Measurements from ENCODE around the gene HS6ST1. TPM values are rescaled to one million over a fixed set of nuclear protein-coding genes. Genes with fewer than 3 reads are reported as not detected.

HS6ST1 gene
- total RNA-seq, 1 experiment from 2014 or later: 63.3 TPM

DNA sequence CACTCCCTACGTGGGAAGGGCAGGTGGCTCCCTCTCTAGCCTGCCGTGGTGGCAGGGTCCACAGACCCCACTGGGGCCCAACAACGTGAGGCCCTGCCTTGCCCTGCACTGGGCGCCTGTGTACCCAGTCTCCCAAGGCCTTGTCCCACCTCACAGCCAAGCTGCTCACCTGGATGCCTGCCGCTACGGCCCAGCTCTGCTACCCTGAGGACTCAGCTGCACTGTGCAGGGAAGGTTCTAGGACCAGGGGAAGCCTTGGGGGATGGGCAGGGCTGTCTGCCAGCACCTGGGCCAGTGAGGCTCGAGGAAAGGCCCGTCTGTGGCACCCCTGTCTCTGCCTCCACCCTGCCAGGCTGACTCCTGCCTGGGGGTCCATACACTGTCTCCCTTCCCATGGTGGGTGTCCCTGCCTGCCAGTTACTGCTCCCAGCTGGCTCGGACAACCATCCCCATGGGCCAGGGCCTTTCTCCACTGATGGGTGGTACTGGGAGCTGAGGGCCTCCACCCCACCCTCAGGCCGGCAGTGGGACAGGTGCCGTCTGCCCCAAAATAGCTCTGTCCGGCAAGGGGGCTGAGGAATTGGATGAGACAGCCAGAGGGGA lies 33.2 kb downstream of the HS6ST1 start:
- no TSS peak for BruUV-seq (replicated peaks)
- Histone ChIP-seq H3K27me3 (replicated peaks; ENCODE audit: insufficient read depth, low read depth, low read length, poor library complexity) (no peaks in the 10 kb centered on the region), H3K9me3 (ENCODE audit: low read depth, low read length, poor library complexity, severe bottlenecking) (peaks cover 2% of the 10 kb centered on the region), H3K27ac (ENCODE audit: low read depth, low read length, poor library complexity, severe bottlenecking) (no peak overlapping the region), H3K4me3 (ENCODE audit: low read depth, low read length, poor library complexity, severe bottlenecking) (no peak overlapping the region), H3K36me3 (ENCODE audit: insufficient read depth, low read length, poor library complexity, severe bottlenecking) (no peaks in the 10 kb centered on the region), H3K4me1 (ENCODE audit: insufficient read depth, low read length, poor library complexity, severe bottlenecking) (peaks cover 20% of the 10 kb centered on the region)
- intact Hi-C loops (cut with micrococcal nuclease; ENCODE audit: unreplicated experiment): no loop called here
- ChIA-PET POLR2A (ENCODE audit: low non-redundant PET) (no interaction called here), CTCF (no interaction called here)
- DNase-seq (ENCODE audit: low spot score): no peak
- TF ChIP-seq EZH2 (IDR thresholded peaks at IDR 0.05; ENCODE audit: borderline replicate concordance, low read depth, low read length, poor library complexity, severe bottlenecking): no peak
- TF ChIP-seq, protein P1, sequence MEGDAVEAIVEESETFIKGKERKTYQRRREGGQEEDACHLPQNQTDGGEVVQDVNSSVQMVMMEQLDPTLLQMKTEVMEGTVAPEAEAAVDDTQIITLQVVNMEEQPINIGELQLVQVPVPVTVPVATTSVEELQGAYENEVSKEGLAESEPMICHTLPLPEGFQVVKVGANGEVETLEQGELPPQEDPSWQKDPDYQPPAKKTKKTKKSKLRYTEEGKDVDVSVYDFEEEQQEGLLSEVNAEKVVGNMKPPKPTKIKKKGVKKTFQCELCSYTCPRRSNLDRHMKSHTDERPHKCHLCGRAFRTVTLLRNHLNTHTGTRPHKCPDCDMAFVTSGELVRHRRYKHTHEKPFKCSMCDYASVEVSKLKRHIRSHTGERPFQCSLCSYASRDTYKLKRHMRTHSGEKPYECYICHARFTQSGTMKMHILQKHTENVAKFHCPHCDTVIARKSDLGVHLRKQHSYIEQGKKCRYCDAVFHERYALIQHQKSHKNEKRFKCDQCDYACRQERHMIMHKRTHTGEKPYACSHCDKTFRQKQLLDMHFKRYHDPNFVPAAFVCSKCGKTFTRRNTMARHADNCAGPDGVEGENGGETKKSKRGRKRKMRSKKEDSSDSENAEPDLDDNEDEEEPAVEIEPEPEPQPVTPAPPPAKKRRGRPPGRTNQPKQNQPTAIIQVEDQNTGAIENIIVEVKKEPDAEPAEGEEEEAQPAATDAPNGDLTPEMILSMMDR (conservative IDR thresholded peaks at IDR 0.05; ENCODE audit: low read depth, low read length): no peak

DNA sequence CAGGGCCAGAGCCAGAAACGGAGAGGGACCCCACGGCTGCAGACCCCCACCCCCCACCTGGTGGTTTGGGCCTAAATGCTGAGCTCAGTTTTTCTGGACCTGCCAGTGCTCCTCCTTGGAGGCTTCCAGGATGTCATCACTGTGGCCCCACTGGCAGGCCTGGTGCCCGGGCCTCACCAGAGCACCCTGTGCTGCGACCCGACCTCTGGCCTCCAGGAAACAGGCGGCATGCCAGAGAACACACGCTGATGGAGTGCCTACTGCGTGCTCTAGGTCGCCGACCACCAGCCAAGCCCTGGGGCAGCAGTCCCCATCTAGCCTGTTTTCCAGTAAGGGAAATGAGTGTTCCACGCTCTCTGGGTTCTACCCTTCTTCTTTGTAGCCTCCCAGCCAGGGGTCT lies 33.8 kb downstream of the HS6ST1 start:
- Histone ChIP-seq H3K4me3 (ENCODE audit: low read depth, low read length, poor library complexity, severe bottlenecking) (no peak overlapping the region), H3K36me3 (ENCODE audit: insufficient read depth, low read length, poor library complexity, severe bottlenecking) (no peaks in the 10 kb centered on the region), H3K4me1 (ENCODE audit: insufficient read depth, low read length, poor library complexity, severe bottlenecking) (peaks cover 14% of the 10 kb centered on the region), H3K9me3 (ENCODE audit: low read depth, low read length, poor library complexity, severe bottlenecking) (no peaks in the 10 kb centered on the region), H3K27me3 (replicated peaks; ENCODE audit: insufficient read depth, low read depth, low read length, poor library complexity) (no peaks in the 10 kb centered on the region), H3K27ac (ENCODE audit: low read depth, low read length, poor library complexity, severe bottlenecking) (no peak overlapping the region)
- intact Hi-C loops (cut with micrococcal nuclease; ENCODE audit: unreplicated experiment): no loop called here
- ChIA-PET POLR2A (ENCODE audit: low non-redundant PET) (no interaction called here), CTCF (no interaction called here)
- TF ChIP-seq EZH2 (IDR thresholded peaks at IDR 0.05; ENCODE audit: borderline replicate concordance, low read depth, low read length, poor library complexity, severe bottlenecking): no peak
- BruUV-seq (replicated peaks): no TSS peak
- no peak for DNase-seq (ENCODE audit: low spot score)

DNA sequence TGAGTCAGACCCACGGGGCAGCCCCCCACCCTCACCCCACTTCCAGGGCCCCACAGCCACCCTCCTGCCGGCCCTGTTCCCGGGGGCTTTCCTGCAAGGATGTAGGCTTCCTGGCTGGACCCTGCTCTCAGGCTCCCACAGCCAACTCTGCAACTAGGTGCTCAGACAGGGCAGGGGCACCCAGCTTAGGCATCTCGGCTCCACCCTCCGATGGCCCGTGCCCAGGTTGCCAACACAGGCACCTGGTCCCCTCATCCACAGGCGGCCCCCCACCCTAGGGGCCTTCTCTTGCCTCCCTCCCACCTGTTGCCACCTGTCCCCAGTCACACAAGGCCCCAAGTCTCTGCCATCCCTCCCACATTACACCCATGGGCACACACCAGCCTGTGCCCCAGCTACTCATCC lies 34.6 kb downstream of the HS6ST1 start:
- no peak overlapping the region for H3K27ac ChIP-seq (ENCODE audit: low read depth, low read length, poor library complexity, severe bottlenecking)
- no peak overlapping the region for H3K4me3 ChIP-seq (ENCODE audit: low read depth, low read length, poor library complexity, severe bottlenecking)
- H3K9me3 ChIP-seq (ENCODE audit: low read depth, low read length, poor library complexity, severe bottlenecking): no peaks in the 10 kb centered on the region
- no peak for TF ChIP-seq EZH2 (IDR thresholded peaks at IDR 0.05; ENCODE audit: borderline replicate concordance, low read depth, low read length, poor library complexity, severe bottlenecking)
- TF ChIP-seq, protein P1 (conservative IDR thresholded peaks at IDR 0.05; ENCODE audit: low read depth, low read length): no peak
- no TSS peak for BruUV-seq (replicated peaks)
- DNase-seq (ENCODE audit: low spot score): no peak
- no peaks in the 10 kb centered on the region for H3K36me3 ChIP-seq (ENCODE audit: insufficient read depth, low read length, poor library complexity, severe bottlenecking)
- H3K4me1 ChIP-seq (ENCODE audit: insufficient read depth, low read length, poor library complexity, severe bottlenecking): peaks cover 6% of the 10 kb centered on the region
- ChIA-PET CTCF (no interaction called here), POLR2A (ENCODE audit: low non-redundant PET) (no interaction called here)
- H3K27me3 ChIP-seq (replicated peaks; ENCODE audit: insufficient read depth, low read depth, low read length, poor library complexity): no peaks in the 10 kb centered on the region
- intact Hi-C loops (cut with micrococcal nuclease; ENCODE audit: unreplicated experiment): no loop called here

Measured in A673 (cell line).